ENCODE results near the gene TENM3. TPM values are rescaled to one million over a fixed set of nuclear protein-coding genes. Genes with fewer than 3 reads are reported as not detected.

TENM3 gene
- total RNA-seq, 2 donors from 2014 or later, result 39.5 to 51.9 TPM

- DNase-seq, result no peak
- H3K36me3 Mint-ChIP-seq (ENCODE audit: low read depth), result peaks cover 18% of the 10 kb centered on the region
- peaks cover 4% of the 10 kb centered on the region for H3K9me3 Mint-ChIP-seq
- no peaks in the 10 kb centered on the region for H3K27me3 Mint-ChIP-seq (ENCODE audit: insufficient read depth)
- H3K27ac Mint-ChIP-seq, result no peak overlapping the region
- Histone ChIP-seq H3K9ac (ENCODE audit: extremely low read depth, low read length, poor library complexity, severe bottlenecking) (no peak overlapping the region), H3K4me3 (ENCODE audit: low read length) (no peak overlapping the region), H3K9me3 (ENCODE audit: control insufficient read depth, low read length) (peaks cover 17% of the 10 kb centered on the region), H3K36me3 (ENCODE audit: control insufficient read depth, insufficient read depth, low read length) (peaks cover 18% of the 10 kb centered on the region), H3K27ac (ENCODE audit: low read depth, low read length) (no peak overlapping the region), H3K27me3 (ENCODE audit: control insufficient read depth, insufficient read depth, low read length, poor library complexity, severe bottlenecking) (no peaks in the 10 kb centered on the region), H3K4me1 (ENCODE audit: control insufficient read depth, insufficient read depth, low read length) (no peaks in the 10 kb centered on the region)
- 94 to 99% methylated on average over 7 to 8 of the region's 8 CpGs for WGBS, 2 experiments (ENCODE audit: insufficient coverage in 1 of 2, insufficient read length in 1 of 2)
- H3K4me3 Mint-ChIP-seq, result no peak overlapping the region
- TF ChIP-seq CTCF (conservative IDR thresholded peaks at IDR 0.05), result no peak
- no peaks in the 10 kb centered on the region for H3K4me1 Mint-ChIP-seq
These were observed 505.1 kb downstream of the TENM3 start for GRCh38 chr4:182748283-182748682.

- Histone ChIP-seq H3K9ac (ENCODE audit: extremely low read depth, low read length, poor library complexity, severe bottlenecking) (no peak overlapping the region), H3K4me3 (ENCODE audit: low read length) (no peak overlapping the region), H3K27me3 (ENCODE audit: control insufficient read depth, insufficient read depth, low read length, poor library complexity, severe bottlenecking) (no peaks in the 10 kb centered on the region), H3K27ac (ENCODE audit: low read depth, low read length) (no peak overlapping the region), H3K36me3 (ENCODE audit: control insufficient read depth, insufficient read depth, low read length) (peaks cover 25% of the 10 kb centered on the region), H3K9me3 (ENCODE audit: control insufficient read depth, low read length) (peaks cover 17% of the 10 kb centered on the region), H3K4me1 (ENCODE audit: control insufficient read depth, insufficient read depth, low read length) (no peaks in the 10 kb centered on the region)
- Mint-ChIP-seq H3K36me3 (ENCODE audit: low read depth) (peaks cover 22% of the 10 kb centered on the region), H3K27me3 (ENCODE audit: insufficient read depth) (no peaks in the 10 kb centered on the region), H3K9me3 (peaks cover 4% of the 10 kb centered on the region), H3K4me3 (no peak overlapping the region), H3K4me1 (no peaks in the 10 kb centered on the region), H3K27ac (no peak overlapping the region)
- WGBS, 2 experiments (ENCODE audit: insufficient coverage in 1 of 2, insufficient read length in 1 of 2), result 89 to 94% methylated on average over 2 of the region's 2 CpGs
- no peak for DNase-seq
- TF ChIP-seq CTCF (conservative IDR thresholded peaks at IDR 0.05), result no peak
These were observed 505.7 kb downstream of the TENM3 start for GRCh38 chr4:182748949-182749348.

GRCh38 chr4:182749667-182750167 is 506.5 kb downstream of the TENM3 start:
- Histone ChIP-seq H3K4me1 (ENCODE audit: control insufficient read depth, insufficient read depth, low read length) (no peaks in the 10 kb centered on the region), H3K27ac (ENCODE audit: low read depth, low read length) (no peak overlapping the region), H3K9ac (ENCODE audit: extremely low read depth, low read length, poor library complexity, severe bottlenecking) (no peak overlapping the region), H3K9me3 (ENCODE audit: control insufficient read depth, low read length) (peaks cover 17% of the 10 kb centered on the region), H3K36me3 (ENCODE audit: control insufficient read depth, insufficient read depth, low read length) (peaks cover 31% of the 10 kb centered on the region), H3K27me3 (ENCODE audit: control insufficient read depth, insufficient read depth, low read length, poor library complexity, severe bottlenecking) (no peaks in the 10 kb centered on the region), H3K4me3 (ENCODE audit: low read length) (no peak overlapping the region)
- no peak for DNase-seq
- no peak for TF ChIP-seq CTCF (conservative IDR thresholded peaks at IDR 0.05)
- Mint-ChIP-seq H3K36me3 (ENCODE audit: low read depth) (peaks cover 29% of the 10 kb centered on the region), H3K27ac (no peak overlapping the region), H3K4me1 (no peaks in the 10 kb centered on the region), H3K9me3 (peaks cover 4% of the 10 kb centered on the region), H3K4me3 (no peak overlapping the region), H3K27me3 (ENCODE audit: insufficient read depth) (no peaks in the 10 kb centered on the region)
- 87 to 100% methylated on average over 1 of the region's 1 CpG for WGBS, 2 experiments (ENCODE audit: insufficient coverage in 1 of 2, insufficient read length in 1 of 2)

Measured in endodermal cell (in vitro differentiated cells).